GM12878 (cell line): ENCODE measurements around the gene KIF26A. TPM values are rescaled to one million over a fixed set of nuclear protein-coding genes. Genes with fewer than 3 reads are reported as not detected.
A peak's percentile ranks its signal among the peaks of the same experiment; 100 is the strongest.

Experiments used
- ATAC-seq: fragments of 200-7000 bp; cut with Tn5 transposase; 3 replicates; pipeline ENCODE4 v1.9.1; 2020; ENCODE audit warnings: mild to moderate bottlenecking, moderate library complexity
- BruUV-seq: library from RNA; stranded (reverse); fragments of 400-500 nt; replicated peaks from 2 replicates; lab custom pipeline; 2021; lab: Mats Ljungman, UMichigan
- CTCF ChIA-PET: fragments of 300-600 bp; sonication (Branson Sonifier 250); formaldehyde crosslinking; extraction: SDS; loops from one replicate; lab custom pipeline; 2021; ENCODE audit warnings: inconsistent platforms; lab: Yijun Ruan, JAX
- POLR2A ChIA-PET: fragments of 350-600 bp; formaldehyde crosslinking; extraction: SDS; loops from one replicate; lab custom pipeline; 2021; ENCODE audit warnings: inconsistent platforms; lab: Charles Lee
- RAD21 ChIA-PET: fragments of 300-600 bp; sonication (Branson Sonifier 250); formaldehyde crosslinking; loops from one replicate; lab custom pipeline; 2023; ENCODE audit warnings: antibody characterized with exemption; ENCODE audit not compliant: unreplicated experiment; lab: Charles Lee
- SMC1A ChIA-PET: fragments of 300-600 bp; sonication (Branson Sonifier 250); formaldehyde crosslinking; loops from one replicate; lab custom pipeline; 2023; ENCODE audit not compliant: unreplicated experiment, uncharacterized antibody; lab: Charles Lee
- DNase-seq: peaks from one replicate; pipeline ENCODE4 v3.0.0-alpha.2; 2011; ENCODE audit warnings: low read depth, low spot score
- FAIRE-seq: peaks from 3 replicates; lab custom pipeline; 2011; peaks lifted over from hg19 to GRCh38; lab: Jason Lieb, UNC
- H2AFZ ChIP-seq: 2 replicates; pipeline ENCODE4 v1.6.0; 2011; ENCODE audit warnings: low read depth, low read length, control low read depth; ENCODE audit not compliant: control insufficient read depth
- H3K27ac ChIP-seq: 2 replicates; pipeline ENCODE4 v1.5.1; 2011; ENCODE audit warnings: control low read depth; ENCODE audit not compliant: control insufficient read depth, insufficient read depth
- H3K27me3 ChIP-seq, 2 experiments: replicated peaks in 1 of 2; 2 replicates each; pipeline versions ENCODE4 v1.6.0 to v1.6.1; 2011; ENCODE audit warnings: low read length in 1 of 2; ENCODE audit not compliant: control insufficient read depth in 2 of 2, insufficient read depth in 2 of 2
- H3K36me3 ChIP-seq, 2 experiments: 2 replicates each; pipeline ENCODE4 v1.5.1; 2011; ENCODE audit warnings: low read length in 1 of 2; ENCODE audit not compliant: control insufficient read depth in 2 of 2, insufficient read depth in 2 of 2
- H3K4me1 ChIP-seq: 2 replicates; pipeline ENCODE4 v1.6.1; 2011; ENCODE audit warnings: mild to moderate bottlenecking, low read length, moderate library complexity, mixed read lengths; ENCODE audit not compliant: control insufficient read depth, insufficient read depth
- H3K4me2 ChIP-seq: 2 replicates; pipeline ENCODE4 v1.6.0; 2011; ENCODE audit warnings: control low read depth; ENCODE audit not compliant: control insufficient read depth, insufficient read depth
- H3K4me3 ChIP-seq: fragments of 200-600 bp; sonication (generic); 2 replicates; pipeline ENCODE4 v1.5.1; 2016
- H3K79me2 ChIP-seq: 2 replicates; pipeline ENCODE4 v1.6.0; 2011; ENCODE audit warnings: low read length; ENCODE audit not compliant: control insufficient read depth, insufficient read depth
- H3K9ac ChIP-seq: 2 replicates; pipeline ENCODE4 v1.8.0; 2011; ENCODE audit warnings: low read length, control low read depth, mixed read lengths; ENCODE audit not compliant: control insufficient read depth, insufficient read depth
- H3K9me3 ChIP-seq: replicated peaks from 3 replicates; pipeline ENCODE4 v1.5.1; 2011; ENCODE audit warnings: mild to moderate bottlenecking, low read length; ENCODE audit not compliant: control insufficient read depth, insufficient read depth
- H4K20me1 ChIP-seq: 2 replicates; pipeline ENCODE4 v1.6.0; 2011; ENCODE audit not compliant: control insufficient read depth, insufficient read depth
- BRCA1 ChIP-seq: IDR thresholded peaks from 2 replicates; pipeline ENCODE4 v1.6.1; 2011; ENCODE audit warnings: low read depth, low read length, improper control_type of control experiment
- KDM1A ChIP-seq: fragments of 200-600 bp; sonication (generic); IDR thresholded peaks from 2 replicates; pipeline ENCODE4 v1.6.1; 2016; ENCODE audit warnings: borderline replicate concordance
- LARP7 ChIP-seq: fragments of 450-650 bp; IDR thresholded peaks from 2 replicates; pipeline ENCODE4 v1.6.1; 2017; ENCODE audit warnings: mild to moderate bottlenecking
- MTA3 ChIP-seq: IDR thresholded peaks from 2 replicates; pipeline ENCODE4 v1.6.1; 2012; ENCODE audit warnings: low read length, inconsistent platforms, borderline replicate concordance
- RB1 ChIP-seq: fragments of 450-650 bp; formaldehyde crosslinking; IDR thresholded peaks from 2 replicates; pipeline ENCODE4 v1.6.1; 2017; ENCODE audit warnings: mild to moderate bottlenecking, borderline replicate concordance
- SIX5 ChIP-seq: IDR thresholded peaks from 2 replicates; pipeline ENCODE4 v1.6.1; 2011; ENCODE audit warnings: mild to moderate bottlenecking, low read depth, low read length, moderate library complexity; ENCODE audit not compliant: severe bottlenecking
- SMC3 ChIP-seq: IDR thresholded peaks from 2 replicates; pipeline ENCODE4 v1.6.1; 2011; ENCODE audit warnings: low read length, improper control_type of control experiment, borderline replicate concordance
- ZNF217 ChIP-seq: fragments of 450-650 bp; IDR thresholded peaks from 2 replicates; pipeline ENCODE4 v1.6.1; 2017; ENCODE audit warnings: antibody characterized with exemption, mild to moderate bottlenecking
- WGBS: methylation state at CpG from one replicate; pipeline ENCODE4 v1.1.6; 2016; ENCODE audit warnings: low lambda C conversion rate; ENCODE audit not compliant: insufficient replicate concordance, insufficient coverage; ENCODE audit errors: missing lambda C conversion rate; 5-methylcytosine and 5-hydroxymethylcytosine counted together
- in situ Hi-C: fragments of 300-500 bp; cut with MboI; formaldehyde crosslinking; loops from 9 replicates; pipeline ENCODE4 v1.14.3; 2018; ENCODE audit warnings: mixed read lengths
- intact Hi-C: fragments of 100-400 bp; cut with micrococcal nuclease; formaldehyde crosslinking; loops from one replicate; pipeline ENCODE4 v1.14.2; 2022; ENCODE audit not compliant: unreplicated experiment
- polyA plus RNA-seq, 11 experiments: library from polyadenylated mRNA; depleted of rRNA in 4 of 11; unstranded in 6 of 11; stranded (reverse) in 5 of 11; fragments of >200 nt; fragmentation: Nextera tagmentation in 4 of 11; fragmentation: Illumina TruSeq in 1 of 11; extraction: Ambion mirVana in 4 of 11; extraction: Trizol in 1 of 11; gene quantifications; 1 replicate in 1 of 11; 2 replicates in 10 of 11; pipeline versions ENCODE4 v1.2.1 to v1.2.3, GENCODE V29; 2011 to 2016; ENCODE audit warnings: inconsistent platforms in 2 of 11, missing spikeins in 2 of 11, low read depth in 1 of 11
- total RNA-seq, 4 experiments: library from RNA; depleted of rRNA in 3 of 4; stranded (reverse); fragments of >200 nt in 3 of 4; fragmentation: Illumina TruSeq in 1 of 4; extraction: Trizol in 1 of 4; gene quantifications; 2 replicates each; pipeline versions ENCODE4 v1.2.1 to v1.2.3, GENCODE V29; 2013 to 2021
- TF ChIP-seq, protein P1 (sequence below): fragments of 450-650 bp; IDR thresholded peaks from 2 replicates; pipeline ENCODE4 v1.6.1; 2016; ENCODE audit warnings: mild to moderate bottlenecking, moderate library complexity, borderline replicate concordance

KIF26A gene
- total and polyA plus RNA-seq, 10 of the 15 experiments (the other 5 are each of a cell fraction or from before 2014, with no cell fraction given) = 0.05 TPM; not detected in 9

- TF ChIP-seq, protein P1, sequence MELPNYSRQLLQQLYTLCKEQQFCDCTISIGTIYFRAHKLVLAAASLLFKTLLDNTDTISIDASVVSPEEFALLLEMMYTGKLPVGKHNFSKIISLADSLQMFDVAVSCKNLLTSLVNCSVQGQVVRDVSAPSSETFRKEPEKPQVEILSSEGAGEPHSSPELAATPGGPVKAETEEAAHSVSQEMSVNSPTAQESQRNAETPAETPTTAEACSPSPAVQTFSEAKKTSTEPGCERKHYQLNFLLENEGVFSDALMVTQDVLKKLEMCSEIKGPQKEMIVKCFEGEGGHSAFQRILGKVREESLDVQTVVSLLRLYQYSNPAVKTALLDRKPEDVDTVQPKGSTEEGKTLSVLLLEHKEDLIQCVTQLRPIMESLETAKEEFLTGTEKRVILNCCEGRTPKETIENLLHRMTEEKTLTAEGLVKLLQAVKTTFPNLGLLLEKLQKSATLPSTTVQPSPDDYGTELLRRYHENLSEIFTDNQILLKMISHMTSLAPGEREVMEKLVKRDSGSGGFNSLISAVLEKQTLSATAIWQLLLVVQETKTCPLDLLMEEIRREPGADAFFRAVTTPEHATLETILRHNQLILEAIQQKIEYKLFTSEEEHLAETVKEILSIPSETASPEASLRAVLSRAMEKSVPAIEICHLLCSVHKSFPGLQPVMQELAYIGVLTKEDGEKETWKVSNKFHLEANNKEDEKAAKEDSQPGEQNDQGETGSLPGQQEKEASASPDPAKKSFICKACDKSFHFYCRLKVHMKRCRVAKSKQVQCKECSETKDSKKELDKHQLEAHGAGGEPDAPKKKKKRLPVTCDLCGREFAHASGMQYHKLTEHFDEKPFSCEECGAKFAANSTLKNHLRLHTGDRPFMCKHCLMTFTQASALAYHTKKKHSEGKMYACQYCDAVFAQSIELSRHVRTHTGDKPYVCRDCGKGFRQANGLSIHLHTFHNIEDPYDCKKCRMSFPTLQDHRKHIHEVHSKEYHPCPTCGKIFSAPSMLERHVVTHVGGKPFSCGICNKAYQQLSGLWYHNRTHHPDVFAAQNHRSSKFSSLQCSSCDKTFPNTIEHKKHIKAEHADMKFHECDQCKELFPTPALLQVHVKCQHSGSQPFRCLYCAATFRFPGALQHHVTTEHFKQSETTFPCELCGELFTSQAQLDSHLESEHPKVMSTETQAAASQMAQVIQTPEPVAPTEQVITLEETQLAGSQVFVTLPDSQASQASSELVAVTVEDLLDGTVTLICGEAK = no peak
- TF ChIP-seq BRCA1 = no peak
- no peak for TF ChIP-seq KDM1A
- no peak for TF ChIP-seq RB1
- no peak for TF ChIP-seq ZNF217
- no peak for TF ChIP-seq SIX5
These were observed 47.6 kb downstream of the KIF26A start (continued) for GRCh38 chr14:104185916-104186495.

- no peaks in the 10 kb centered on the region for H3K36me3 ChIP-seq
- intact Hi-C loops (no loop called here), in situ Hi-C loops (no loop called here)
- 34% methylated on average over 12 of the region's 12 CpGs for WGBS
- no peak overlapping the region for H3K4me2 ChIP-seq
- no peak overlapping the region for H3K27ac ChIP-seq
- DNase-seq = no peak
- H3K4me3 ChIP-seq = no peak overlapping the region
- ChIA-PET SMC1A (no interaction called here), CTCF (no interaction called here), POLR2A (no interaction called here), RAD21 (no interaction called here)
- H4K20me1 ChIP-seq = no peaks in the 10 kb centered on the region
- ATAC-seq = 0 out of 3 replicates have a peak, but pooled peaks have one; percentile 34
- no peak for TF ChIP-seq MTA3
- no peak for TF ChIP-seq LARP7
- no peak for TF ChIP-seq SMC3
- no peak overlapping the region for H3K9ac ChIP-seq
- no TSS peak for BruUV-seq
- no peaks in the 10 kb centered on the region for H3K9me3 ChIP-seq
- no peaks in the 10 kb centered on the region for H3K79me2 ChIP-seq
- no peaks in the 10 kb centered on the region for H3K4me1 ChIP-seq
- FAIRE-seq = no peak
- H2AFZ ChIP-seq = no peak overlapping the region
- H3K27me3 ChIP-seq = no peaks in the 10 kb centered on the region
These were observed 48.2 kb downstream of the KIF26A start for GRCh38 chr14:104186575-104186974.
